Activated CD8-positive, alpha-beta memory T cell treated with anti-CD3 and anti-CD28 coated beads, Interleukin-2, amount 10 ng/mL, durations not matched to agents 7 days and 5 days (primary cell): ENCODE measurements around the gene ACAP1. TPM values are rescaled to one million over a fixed set of nuclear protein-coding genes. Genes with fewer than 3 reads are reported as not detected.

ENCODE experiments used
- ATAC-seq: fragments of 150-1000 bp; cut with Tn5 transposase; one replicate; pipeline ENCODE4 v1.10.0; 2021; ENCODE audit warnings: moderate library complexity
- CTCF ChIA-PET: fragments of 350-600 bp; sonication (Branson Sonifier 250); formaldehyde crosslinking; loops from one replicate; lab custom pipeline; 2021; ENCODE audit warnings: antibody characterized with exemption; lab: Charles Lee
- DNase-seq: peaks from one replicate; pipeline ENCODE4 v3.0.0-alpha.2; 2020
- H3K27ac Mint-ChIP-seq: one replicate; pipeline ENCODE4 v1.8.0; 2021; ENCODE audit warnings: mild to moderate bottlenecking, mixed read lengths
- H3K27me3 Mint-ChIP-seq: one replicate; pipeline ENCODE4 v1.8.0; 2021; ENCODE audit warnings: mixed read lengths
- H3K36me3 Mint-ChIP-seq: one replicate; pipeline ENCODE4 v1.8.0; 2021; ENCODE audit warnings: mild to moderate bottlenecking, mixed read lengths
- H3K4me1 Mint-ChIP-seq: one replicate; pipeline ENCODE4 v1.8.0; 2021; ENCODE audit warnings: mixed read lengths
- H3K4me3 Mint-ChIP-seq: one replicate; pipeline ENCODE4 v1.8.0; 2021; ENCODE audit warnings: mild to moderate bottlenecking, moderate library complexity, mixed read lengths
- H3K9me3 Mint-ChIP-seq: one replicate; pipeline ENCODE4 v1.8.0; 2022; ENCODE audit warnings: low read depth, mixed read lengths
- total RNA-seq, 2 experiments: library from RNA; stranded (reverse); gene quantifications; one replicate each; pipeline ENCODE4 v1.2.3, GENCODE V29; 2021

ACAP1 gene
- total RNA-seq, 2 experiments from 2014 or later: 594 to 712 TPM

GRCh38 chr17:7304179-7304578 lies 32.1 kb upstream of the ACAP1 start:
- CTCF ChIA-PET: interaction anchor here (1.0 to 3.3 kb wide), 2 partner anchors 8 to 258 kb away, joined by 3 to 20 read pairs; no protein-coding TSS in a partner anchor
- no peak overlapping the region for H3K27ac Mint-ChIP-seq
- DNase-seq (no peak), ATAC-seq (no peak)
- no peak overlapping the region for H3K4me3 Mint-ChIP-seq
- H3K36me3 Mint-ChIP-seq: peaks cover 8% of the 10 kb centered on the region
- no peaks in the 10 kb centered on the region for H3K9me3 Mint-ChIP-seq
- peaks cover 4% of the 10 kb centered on the region for H3K27me3 Mint-ChIP-seq
- peaks cover 12% of the 10 kb centered on the region for H3K4me1 Mint-ChIP-seq

- ATAC-seq (peak; percentile 85), DNase-seq (peak; percentile 100)
- CTCF ChIA-PET: no interaction called here
- Mint-ChIP-seq H3K27ac (peak within 1 kb of the TSS; percentile 96), H3K27me3 (no peaks in the 10 kb centered on the region), H3K9me3 (no peaks in the 10 kb centered on the region), H3K4me3 (peak within 1 kb of the TSS; percentile 91), H3K4me1 (peaks cover 39% of the 10 kb centered on the region), H3K36me3 (peaks cover 34% of the 10 kb centered on the region)
Observed at GRCh38 chr17:7306911-7307685, 29.2 kb upstream of the ACAP1 start, which contains the start of gene EIF5A. Gene EIF5A, plus strand, starts transcription at chr17:7307628. Its CDS starts 2,008 bp downstream, at chr17:7309636.

- Mint-ChIP-seq H3K27ac (peak overlapping the region; percentile 96), H3K27me3 (no peaks in the 10 kb centered on the region), H3K9me3 (no peaks in the 10 kb centered on the region), H3K4me1 (peaks cover 46% of the 10 kb centered on the region), H3K36me3 (peaks cover 41% of the 10 kb centered on the region), H3K4me3 (peak overlapping the region; percentile 91)
- ATAC-seq (peak; percentile 11), DNase-seq (peak; percentile 74)
- CTCF ChIA-PET: interaction anchor here (1.2 to 3.2 kb wide), 3 partner anchors 11 to 29 kb away, joined by 4 to 14 read pairs (median 13); partner anchors contain the start of genes ACAP1 and SLC2A4
Observed at GRCh38 chr17:7307686-7308624, 28.4 kb upstream of the ACAP1 start.

GRCh38 chr17:7308625-7309433 lies 27.5 kb upstream of the ACAP1 start:
- H3K4me1 Mint-ChIP-seq: peaks cover 54% of the 10 kb centered on the region
- CTCF ChIA-PET: interaction anchor here (1.0 to 3.2 kb wide), 6 partner anchors 12 to 95 kb away, joined by 3 to 14 read pairs (median 4); partner anchors contain the start of genes ACAP1, SLC2A4 and TMEM256

DNA sequence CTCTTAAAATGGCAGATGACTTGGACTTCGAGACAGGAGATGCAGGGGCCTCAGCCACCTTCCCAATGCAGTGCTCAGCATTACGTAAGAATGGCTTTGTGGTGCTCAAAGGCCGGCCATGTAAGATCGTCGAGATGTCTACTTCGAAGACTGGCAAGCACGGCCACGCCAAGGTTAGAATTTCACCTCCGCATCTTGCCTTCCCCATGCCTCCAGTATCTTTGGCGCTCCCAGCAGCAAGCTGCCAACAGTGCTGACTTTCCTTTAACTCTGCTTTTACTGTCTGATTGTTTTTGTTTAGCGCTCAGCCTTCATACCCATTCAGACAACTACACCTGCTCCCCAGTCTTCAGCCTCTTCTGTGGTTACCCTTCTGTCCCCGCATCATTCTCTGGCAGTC lies 26.7 kb upstream of the ACAP1 start:
- CTCF ChIA-PET: interaction anchor here (1.0 to 3.2 kb wide), 5 partner anchors 13 to 95 kb away, joined by 3 to 14 read pairs (median 4); partner anchors contain the start of genes ACAP1 and TMEM256
- H3K4me3 Mint-ChIP-seq: peak overlapping the region; percentile 91
- H3K9me3 Mint-ChIP-seq: no peaks in the 10 kb centered on the region
- no peaks in the 10 kb centered on the region for H3K27me3 Mint-ChIP-seq
- peaks cover 46% of the 10 kb centered on the region for H3K36me3 Mint-ChIP-seq
- DNase-seq: no peak
- H3K27ac Mint-ChIP-seq: peak overlapping the region; percentile 96
- no peak for ATAC-seq
- H3K4me1 Mint-ChIP-seq: peaks cover 62% of the 10 kb centered on the region

More at GRCh38 chr17:7308625-7309433, 27.5 kb upstream of the ACAP1 start:
- H3K9me3 Mint-ChIP-seq: no peaks in the 10 kb centered on the region
- H3K27ac Mint-ChIP-seq: peak overlapping the region; percentile 96
- no peaks in the 10 kb centered on the region for H3K27me3 Mint-ChIP-seq
- DNase-seq (peak; percentile 92), ATAC-seq (peak; percentile 31)
- peak overlapping the region; percentile 91 for H3K4me3 Mint-ChIP-seq
- H3K36me3 Mint-ChIP-seq: peaks cover 45% of the 10 kb centered on the region

GRCh38 chr17:7311110-7311705 lies 25.1 kb upstream of the ACAP1 start:
- no peak for DNase-seq
- peaks cover 67% of the 10 kb centered on the region for H3K4me1 Mint-ChIP-seq
- no peaks in the 10 kb centered on the region for H3K27me3 Mint-ChIP-seq
- H3K9me3 Mint-ChIP-seq: no peaks in the 10 kb centered on the region
- peak overlapping the region; percentile 96 for H3K27ac Mint-ChIP-seq
- ATAC-seq: no peak
- CTCF ChIA-PET: interaction anchor here (3.2 kb wide), 1 partner anchor 14 kb away, joined by 13 read pairs; no protein-coding TSS in a partner anchor
- H3K4me3 Mint-ChIP-seq: no peak overlapping the region
- H3K36me3 Mint-ChIP-seq: peaks cover 47% of the 10 kb centered on the region

DNA sequence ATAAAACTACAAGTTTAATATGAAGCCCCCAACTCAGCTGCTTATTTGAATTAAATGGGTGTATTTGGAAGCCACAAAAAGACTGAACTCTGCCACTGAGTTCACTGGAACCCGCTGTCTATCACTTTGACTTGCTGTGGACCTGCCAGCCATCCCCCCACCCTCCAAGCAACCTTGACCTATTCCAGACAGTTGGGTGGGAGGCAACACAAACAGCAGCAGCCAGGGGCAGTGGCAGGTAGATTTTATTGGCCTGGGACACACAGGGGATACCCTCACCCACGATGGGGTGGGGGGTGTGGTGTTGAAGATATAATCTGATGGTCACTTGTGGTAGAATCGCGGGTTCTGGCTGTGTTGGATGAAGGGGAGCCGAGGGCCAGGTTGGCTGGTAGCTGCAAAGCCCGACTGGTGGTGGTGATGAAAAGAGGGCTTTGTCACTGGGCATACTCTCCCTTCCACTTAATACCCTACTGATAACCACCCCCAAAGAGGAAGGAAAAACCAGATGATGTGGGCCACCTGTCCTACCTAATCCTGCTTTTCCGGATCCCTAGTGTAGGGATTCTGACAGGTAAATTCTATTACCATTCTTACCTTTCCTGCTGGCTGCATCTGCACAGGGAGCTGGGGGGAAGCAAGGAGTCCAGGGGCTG lies 23.8 kb upstream of the ACAP1 start:
- Mint-ChIP-seq H3K9me3 (no peaks in the 10 kb centered on the region), H3K27ac (peak overlapping the region; percentile 91), H3K36me3 (peaks cover 49% of the 10 kb centered on the region), H3K4me1 (peaks cover 66% of the 10 kb centered on the region), H3K4me3 (no peak overlapping the region), H3K27me3 (no peaks in the 10 kb centered on the region)
- DNase-seq: no peak
- ATAC-seq: no peak
- CTCF ChIA-PET: interaction anchor here (1.1 to 2.9 kb wide), 6 partner anchors 11 to 43 kb away, joined by 4 to 11 read pairs (median 4); partner anchors contain the start of gene ACAP1

DNA sequence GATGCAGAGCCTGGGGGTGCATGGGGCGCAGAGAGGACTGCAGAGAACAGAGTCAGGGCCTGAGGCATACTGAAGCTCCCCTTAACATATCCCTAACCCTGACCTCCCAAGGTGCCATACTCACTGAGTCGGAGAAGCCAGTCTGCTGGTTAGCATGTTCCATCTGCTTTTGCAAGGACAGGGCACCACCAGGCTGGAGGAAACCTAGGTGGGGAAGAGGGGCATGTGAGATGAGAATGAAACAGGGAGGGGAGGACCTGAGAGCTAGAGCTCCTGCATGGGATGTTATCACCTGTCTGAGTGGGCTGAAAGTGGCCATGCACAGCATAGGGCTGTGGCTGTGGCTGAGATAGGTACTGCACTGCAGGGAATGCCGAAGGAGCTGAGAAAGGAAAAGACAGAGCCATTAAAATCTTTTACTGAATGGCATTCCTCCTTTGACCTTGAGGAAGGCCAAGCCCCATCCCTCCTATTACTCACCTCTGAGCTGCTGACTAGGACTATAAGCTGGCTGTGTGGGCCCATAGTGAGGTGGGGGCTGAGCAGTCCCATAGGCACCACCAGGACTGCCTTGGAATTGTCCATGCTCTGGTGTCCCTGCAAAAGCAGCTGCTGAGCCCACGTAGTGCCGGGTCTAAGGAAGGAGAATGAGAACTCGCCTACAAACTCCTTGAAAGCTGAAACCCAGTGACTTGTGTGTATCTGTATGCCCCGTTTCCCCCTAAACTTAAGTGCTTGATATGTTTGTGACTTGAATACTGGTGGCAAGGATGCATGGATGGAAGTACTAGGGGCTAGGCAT lies 23.0 kb upstream of the ACAP1 start:
- Mint-ChIP-seq H3K4me1 (peaks cover 66% of the 10 kb centered on the region), H3K9me3 (no peaks in the 10 kb centered on the region), H3K36me3 (peaks cover 49% of the 10 kb centered on the region), H3K27me3 (no peaks in the 10 kb centered on the region), H3K27ac (peak overlapping the region; percentile 91), H3K4me3 (peak overlapping the region; percentile 80)
- CTCF ChIA-PET: interaction anchor here (1.1 to 3.4 kb wide), 8 partner anchors 10 to 124 kb away, joined by 4 to 14 read pairs (median 4); partner anchors contain the start of gene ACAP1
- DNase-seq: no peak
- no peak for ATAC-seq

DNA sequence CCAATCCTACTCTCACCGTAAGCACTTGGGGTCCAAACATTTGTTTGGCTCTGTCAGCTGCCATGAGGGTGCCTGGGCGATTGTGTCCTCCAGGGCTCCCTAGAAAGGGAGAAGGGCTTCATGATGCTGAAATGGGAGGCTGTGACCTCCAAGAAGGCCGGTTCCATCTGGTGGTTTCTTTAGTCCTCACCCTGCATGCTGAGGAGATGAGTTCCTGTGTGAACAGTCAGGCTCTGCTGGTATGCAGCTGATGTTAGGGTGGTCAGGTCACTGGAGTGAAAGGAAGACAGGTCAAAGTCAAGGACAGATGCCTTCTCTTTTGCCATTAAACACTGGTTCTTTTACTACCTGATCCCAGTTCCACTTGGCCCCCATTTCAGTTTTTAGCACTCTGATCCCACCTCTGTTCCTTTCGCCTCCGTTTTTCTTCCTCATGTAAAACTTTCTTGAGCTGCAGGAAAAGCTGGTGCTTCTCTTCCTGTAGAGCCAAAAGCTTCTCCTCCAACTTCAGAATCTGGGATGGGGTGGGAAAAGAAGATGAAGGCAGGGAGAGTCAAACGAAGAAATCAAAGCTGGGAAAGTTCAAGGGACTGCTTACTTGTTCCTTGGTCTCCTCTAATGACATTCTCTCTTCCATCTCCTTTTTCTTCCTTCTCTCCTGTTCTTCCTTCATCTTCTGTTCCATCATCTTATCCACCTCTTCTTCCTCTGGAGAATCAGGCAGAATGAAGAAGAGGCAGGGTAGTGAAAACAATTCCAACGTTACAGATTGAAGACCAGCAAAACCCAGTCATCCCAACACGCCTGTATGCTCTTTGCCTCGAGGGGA lies 22.2 kb upstream of the ACAP1 start:
- Mint-ChIP-seq H3K27me3 (no peaks in the 10 kb centered on the region), H3K4me3 (peak overlapping the region; percentile 80), H3K27ac (peak overlapping the region; percentile 91), H3K4me1 (peaks cover 61% of the 10 kb centered on the region), H3K36me3 (peaks cover 45% of the 10 kb centered on the region), H3K9me3 (no peaks in the 10 kb centered on the region)
- CTCF ChIA-PET: interaction anchor here (0.7 to 3.4 kb wide), 10 partner anchors 9 to 123 kb away, joined by 3 to 14 read pairs (median 4); partner anchors contain the start of genes ACAP1 and NEURL4
- no peak for DNase-seq
- ATAC-seq: no peak
